GM12801 (cell line): ENCODE measurements around the gene PAGR1.

Source experiments
- TF ChIP-seq, protein P1 (sequence below): IDR thresholded peaks from one replicate; pipeline ENCODE4 v1.5.1; 2011; ENCODE audit warnings: control low read depth; ENCODE audit not compliant: insufficient read length; ENCODE audit errors: extremely low read depth

Gene PAGR1

GRCh38 chr16:29816694-29817441 lies 916 bp downstream of the PAGR1 start:
- TF ChIP-seq, protein P1, sequence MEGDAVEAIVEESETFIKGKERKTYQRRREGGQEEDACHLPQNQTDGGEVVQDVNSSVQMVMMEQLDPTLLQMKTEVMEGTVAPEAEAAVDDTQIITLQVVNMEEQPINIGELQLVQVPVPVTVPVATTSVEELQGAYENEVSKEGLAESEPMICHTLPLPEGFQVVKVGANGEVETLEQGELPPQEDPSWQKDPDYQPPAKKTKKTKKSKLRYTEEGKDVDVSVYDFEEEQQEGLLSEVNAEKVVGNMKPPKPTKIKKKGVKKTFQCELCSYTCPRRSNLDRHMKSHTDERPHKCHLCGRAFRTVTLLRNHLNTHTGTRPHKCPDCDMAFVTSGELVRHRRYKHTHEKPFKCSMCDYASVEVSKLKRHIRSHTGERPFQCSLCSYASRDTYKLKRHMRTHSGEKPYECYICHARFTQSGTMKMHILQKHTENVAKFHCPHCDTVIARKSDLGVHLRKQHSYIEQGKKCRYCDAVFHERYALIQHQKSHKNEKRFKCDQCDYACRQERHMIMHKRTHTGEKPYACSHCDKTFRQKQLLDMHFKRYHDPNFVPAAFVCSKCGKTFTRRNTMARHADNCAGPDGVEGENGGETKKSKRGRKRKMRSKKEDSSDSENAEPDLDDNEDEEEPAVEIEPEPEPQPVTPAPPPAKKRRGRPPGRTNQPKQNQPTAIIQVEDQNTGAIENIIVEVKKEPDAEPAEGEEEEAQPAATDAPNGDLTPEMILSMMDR: no peak

DNA sequence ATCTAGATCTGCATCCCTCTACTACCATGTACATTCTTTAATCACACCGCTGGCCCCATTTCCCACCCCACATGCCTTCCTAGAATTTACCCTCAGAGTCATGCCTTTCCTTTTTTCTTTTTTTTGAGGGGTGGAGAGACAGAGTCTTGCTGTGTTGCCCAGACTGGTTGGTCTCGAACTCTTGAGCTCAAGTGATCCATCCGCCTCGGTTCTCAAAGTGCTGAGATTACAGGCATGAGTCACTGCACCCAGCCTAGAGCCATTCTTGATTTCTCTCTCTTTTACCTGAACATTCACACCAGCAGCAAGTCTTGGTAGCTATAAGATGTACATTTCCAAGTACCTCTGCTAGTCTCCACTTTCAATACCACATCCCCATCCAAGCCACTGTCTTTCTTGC lies 2.1 kb downstream of the PAGR1 start:
- TF ChIP-seq, protein P1: no peak

DNA sequence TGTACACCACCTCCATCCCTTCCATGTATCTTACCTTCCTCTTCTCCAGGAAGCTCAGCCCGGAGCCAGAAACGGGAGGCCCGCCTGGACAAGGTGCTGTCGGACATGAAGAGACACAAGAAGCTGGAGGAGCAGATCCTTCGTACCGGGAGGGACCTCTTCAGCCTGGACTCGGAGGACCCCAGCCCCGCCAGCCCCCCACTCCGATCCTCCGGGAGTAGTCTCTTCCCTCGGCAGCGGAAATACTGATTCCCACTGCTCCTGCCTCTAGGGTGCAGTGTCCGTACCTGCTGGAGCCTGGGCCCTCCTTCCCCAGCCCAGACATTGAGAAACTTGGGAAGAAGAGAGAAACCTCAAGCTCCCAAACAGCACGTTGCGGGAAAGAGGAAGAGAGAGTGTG lies 3.6 kb downstream of the PAGR1 start:
- TF ChIP-seq, protein P1: no peak

DNA sequence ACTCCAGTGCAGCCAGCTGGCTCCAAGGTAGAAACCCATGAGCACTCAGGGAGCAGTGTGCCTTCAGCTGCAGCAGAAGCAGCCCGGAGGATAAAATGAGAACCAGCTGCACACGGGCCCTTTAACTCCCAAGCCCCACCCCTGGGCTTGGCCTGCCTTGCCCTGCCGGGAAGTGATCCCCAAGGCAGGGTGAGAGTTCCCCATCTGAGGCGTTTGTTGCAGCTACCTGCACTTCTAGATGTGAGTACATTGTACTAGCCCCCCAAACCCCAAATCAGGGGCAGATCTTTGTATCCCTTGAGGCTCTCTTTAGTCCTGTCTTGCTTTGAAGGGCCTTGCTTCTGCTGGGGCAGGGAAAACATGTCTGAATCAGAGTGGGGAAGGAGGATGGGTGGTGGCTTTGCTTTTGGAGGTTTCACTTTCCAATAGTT lies 4.3 kb downstream of the PAGR1 start, which contains the start of gene MVP:
TSS of gene MVP (plus strand) at position 192 of the 431 bp plus-strand sequence. CDS start 10,088 bp downstream, outside the sequence.
- TF ChIP-seq, protein P1: no peak

GRCh38 chr16:29820730-29821642 lies 5.0 kb downstream of the PAGR1 start:
- TF ChIP-seq, protein P1: no peak

- TF ChIP-seq, protein P1: no peak
These were observed 5.7 kb downstream of the PAGR1 start for GRCh38 chr16:29821643-29822115.

- TF ChIP-seq, protein P1: no peak
These were observed 8.7 kb downstream of the PAGR1 start for GRCh38 chr16:29824589-29825144.
